AG09309 (cell line): ENCODE measurements around the gene EPHA1.

Source experiments
- DNase-seq: peaks from one replicate; pipeline ENCODE4 v3.0.0-alpha.2; 2010; ENCODE audit warnings: low read depth
- H3K4me3 ChIP-seq: 2 replicates; pipeline ENCODE4 v1.5.1; 2011; ENCODE audit warnings: mild to moderate bottlenecking, low read depth, low read length, moderate library complexity; ENCODE audit not compliant: control insufficient read depth
- CTCF ChIP-seq: IDR thresholded peaks from 2 replicates; pipeline ENCODE4 v1.5.1; 2011; ENCODE audit warnings: mild to moderate bottlenecking, low read depth, low read length, inconsistent platforms; ENCODE audit not compliant: insufficient read depth, control insufficient read depth; ENCODE audit errors: missing control alignments

The EPHA1 gene

GRCh38 chr7:143355450-143356385 is 52.9 kb downstream of the EPHA1 start:
- TF ChIP-seq CTCF, result peak; percentile 3
- no peak for DNase-seq

GRCh38 chr7:143354965-143355364 is 53.7 kb downstream of the EPHA1 start:
- no peak for DNase-seq
- no peak overlapping the region for H3K4me3 ChIP-seq
- no peak for TF ChIP-seq CTCF

More at GRCh38 chr7:143355450-143356385, 52.9 kb downstream of the EPHA1 start:
- H3K4me3 ChIP-seq, result no peak overlapping the region

- no peak overlapping the region for H3K4me3 ChIP-seq
- TF ChIP-seq CTCF, result no peak
- DNase-seq, result no peak
These were observed 54.3 kb downstream of the EPHA1 start for GRCh38 chr7:143354376-143354775.

- TF ChIP-seq CTCF, result no peak
- H3K4me3 ChIP-seq, result no peak overlapping the region
- DNase-seq, result no peak
These were observed 56.1 kb downstream of the EPHA1 start for GRCh38 chr7:143352531-143353002.

- H3K4me3 ChIP-seq, result no peak overlapping the region
- DNase-seq, result no peak
- no peak for TF ChIP-seq CTCF
These were observed 57.1 kb downstream of the EPHA1 start for GRCh38 chr7:143351574-143351973.

- TF ChIP-seq CTCF, result no peak
- no peak overlapping the region for H3K4me3 ChIP-seq
- no peak for DNase-seq
These were observed 57.6 kb downstream of the EPHA1 start for GRCh38 chr7:143351060-143351459.
